Caco-2 (cell line): ENCODE data around the gene NEK7. TPM values are rescaled to one million over a fixed set of nuclear protein-coding genes. Genes with fewer than 3 reads are reported as not detected.
"Not testable (repeated sequence)": the region's sequence is repeated elsewhere in the genome, so short reads cannot be mapped to it uniquely, and the experiment has no call there.

Source experiments
- BruUV-seq: library from RNA; stranded (reverse); fragments of 400-500 nt; replicated peaks from 2 replicates; lab custom pipeline; 2021; lab: Mats Ljungman, UMichigan
- CTCF ChIA-PET: fragments of 300-600 bp; sonication (Branson Sonifier 250); formaldehyde crosslinking; loops from one replicate; lab custom pipeline; 2022; ENCODE audit warnings: antibody characterized with exemption; lab: Charles Lee
- POLR2A ChIA-PET: fragments of 300-600 bp; sonication (Branson Sonifier 250); formaldehyde crosslinking; loops from one replicate; lab custom pipeline; 2022; ENCODE audit warnings: antibody characterized with exemption; lab: Charles Lee
- DNase-seq, 2 experiments: peaks; one replicate each; pipeline versions ENCODE4 v3.0.0 to v3.0.0-alpha.2; 2020 to 2022
- H3K27me3 ChIP-seq: replicated peaks from 2 replicates; pipeline ENCODE4 v1.6.0; 2011; ENCODE audit warnings: low read length; ENCODE audit not compliant: control insufficient read depth, insufficient read depth
- H3K36me3 ChIP-seq: 2 replicates; pipeline ENCODE4 v1.5.1; 2011; ENCODE audit warnings: low read length; ENCODE audit not compliant: control insufficient read depth, insufficient read depth
- H3K4me1 ChIP-seq: fragments of 250-450 bp; sonication (Bioruptor Pico); 2 replicates; pipeline ENCODE4 v1.5.1; 2020; ENCODE audit warnings: mild to moderate bottlenecking
- H3K4me3 ChIP-seq: 2 replicates; pipeline ENCODE4 v1.5.1; 2011; ENCODE audit warnings: low read depth, mild to moderate bottlenecking, control low read depth, low read length
- H3K9me3 ChIP-seq: fragments of 250-450 bp; sonication (Bioruptor Pico); 2 replicates; pipeline ENCODE4 v1.5.1; 2020; ENCODE audit warnings: mild to moderate bottlenecking, moderate library complexity
- H3K27ac Mint-ChIP-seq: one replicate; pipeline ENCODE4 v1.8.0; 2022; ENCODE audit warnings: mixed read lengths; ENCODE audit not compliant: unreplicated experiment
- H3K27me3 Mint-ChIP-seq: one replicate; pipeline ENCODE4 v1.8.0; 2022; ENCODE audit warnings: mixed read lengths; ENCODE audit not compliant: insufficient read depth, unreplicated experiment
- H3K36me3 Mint-ChIP-seq: one replicate; pipeline ENCODE4 v1.8.0; 2022; ENCODE audit warnings: mild to moderate bottlenecking, mixed read lengths; ENCODE audit not compliant: insufficient read depth, unreplicated experiment
- H3K4me1 Mint-ChIP-seq: one replicate; pipeline ENCODE4 v1.8.0; 2022; ENCODE audit warnings: low read depth, mixed read lengths; ENCODE audit not compliant: unreplicated experiment
- H3K4me3 Mint-ChIP-seq: one replicate; pipeline ENCODE4 v1.8.0; 2022; ENCODE audit warnings: mild to moderate bottlenecking, moderate library complexity, mixed read lengths; ENCODE audit not compliant: unreplicated experiment
- H3K9me3 Mint-ChIP-seq: one replicate; pipeline ENCODE4 v1.8.0; 2022; ENCODE audit warnings: mixed read lengths; ENCODE audit not compliant: unreplicated experiment
- CTCF ChIP-seq, 2 experiments: fragments of 200-600 bp in 1 of 2; IDR thresholded peaks; 1 replicate in 1 of 2; 2 replicates in 1 of 2; pipeline versions ENCODE4 v1.5.1 to v1.8.0; 2011 to 2022; ENCODE audit warnings: antibody characterized with exemption in 1 of 2, control low read depth in 1 of 2, inconsistent platforms in 1 of 2, low read depth in 1 of 2, low read length in 1 of 2, mild to moderate bottlenecking in 1 of 2, moderate library complexity in 1 of 2; ENCODE audit not compliant: insufficient read depth in 1 of 2, severe bottlenecking in 1 of 2, unreplicated experiment in 1 of 2
- intact Hi-C: fragments of 100-400 bp; cut with micrococcal nuclease; formaldehyde crosslinking; loops from one replicate; pipeline ENCODE4 v1.10.0; 2022; ENCODE audit not compliant: unreplicated experiment
- total RNA-seq: library from RNA; stranded (reverse); gene quantifications from 2 replicates; pipeline ENCODE4 v1.2.3, GENCODE V29; 2022

The NEK7 gene
- total RNA-seq, 1 experiment from 2014 or later: 56.1 TPM

DNA sequence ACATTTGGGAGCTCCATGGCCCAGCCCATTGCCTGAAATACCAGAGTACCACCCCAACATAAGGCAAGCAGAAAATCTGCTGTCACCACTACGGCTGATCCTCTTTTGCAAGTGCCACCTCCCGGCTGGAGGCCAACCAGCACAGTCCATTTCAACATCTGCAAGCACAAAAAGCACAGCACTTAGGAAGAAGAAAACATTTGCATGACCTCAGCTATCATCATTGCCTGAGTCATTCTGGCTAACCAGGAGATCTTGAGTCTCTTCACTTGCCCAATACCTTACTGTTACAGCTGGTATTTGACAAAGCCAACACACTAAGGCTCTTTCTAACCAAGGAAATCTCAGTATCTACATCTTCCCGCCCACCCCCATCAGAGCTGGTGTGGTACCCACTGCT lies 55.9 kb downstream of the NEK7 start:
- Histone ChIP-seq H3K4me1 (no peaks in the 10 kb centered on the region), H3K4me3 (no peak overlapping the region), H3K27me3 (no peaks in the 10 kb centered on the region), H3K36me3 (peaks cover 3% of the 10 kb centered on the region), H3K9me3 (peaks cover 3% of the 10 kb centered on the region)
- no peaks in the 10 kb centered on the region for H3K27me3 Mint-ChIP-seq
- H3K36me3 Mint-ChIP-seq: peaks cover 27% of the 10 kb centered on the region
- peaks cover 10% of the 10 kb centered on the region for H3K9me3 Mint-ChIP-seq
- DNase-seq: no peak
- no TSS peak for BruUV-seq
- CTCF ChIA-PET: no interaction called here
- no peak for TF ChIP-seq CTCF (IDR thresholded peaks at IDR 0.05; ENCODE audit: insufficient read depth in 1 of 2, low read depth in 1 of 2, low read length in 1 of 2, severe bottlenecking in 1 of 2, unreplicated experiment in 1 of 2)
- POLR2A ChIA-PET: no interaction called here
- H3K4me1 Mint-ChIP-seq: no peaks in the 10 kb centered on the region
- intact Hi-C loops: no loop called here
- H3K4me3 Mint-ChIP-seq: no peak overlapping the region
- H3K27ac Mint-ChIP-seq: no peak overlapping the region

- peaks cover 3% of the 10 kb centered on the region for H3K36me3 ChIP-seq
- H3K9me3 ChIP-seq: peaks cover 3% of the 10 kb centered on the region
- Mint-ChIP-seq H3K27ac (no peak overlapping the region), H3K4me3 (no peak overlapping the region), H3K9me3 (peaks cover 10% of the 10 kb centered on the region), H3K27me3 (no peaks in the 10 kb centered on the region), H3K4me1 (no peaks in the 10 kb centered on the region), H3K36me3 (peaks cover 27% of the 10 kb centered on the region)
- no TSS peak for BruUV-seq
- H3K4me3 ChIP-seq: no peak overlapping the region
- H3K27me3 ChIP-seq: no peaks in the 10 kb centered on the region
- H3K4me1 ChIP-seq: no peaks in the 10 kb centered on the region
- TF ChIP-seq CTCF (IDR thresholded peaks at IDR 0.05; ENCODE audit: insufficient read depth in 1 of 2, low read depth in 1 of 2, low read length in 1 of 2, severe bottlenecking in 1 of 2, unreplicated experiment in 1 of 2): no peak
- ChIA-PET CTCF (no interaction called here), POLR2A (no interaction called here)
- DNase-seq: no peak
- intact Hi-C loops: no loop called here
Observed at GRCh38 chr1:198214924-198215323, 58.1 kb downstream of the NEK7 start.

DNA sequence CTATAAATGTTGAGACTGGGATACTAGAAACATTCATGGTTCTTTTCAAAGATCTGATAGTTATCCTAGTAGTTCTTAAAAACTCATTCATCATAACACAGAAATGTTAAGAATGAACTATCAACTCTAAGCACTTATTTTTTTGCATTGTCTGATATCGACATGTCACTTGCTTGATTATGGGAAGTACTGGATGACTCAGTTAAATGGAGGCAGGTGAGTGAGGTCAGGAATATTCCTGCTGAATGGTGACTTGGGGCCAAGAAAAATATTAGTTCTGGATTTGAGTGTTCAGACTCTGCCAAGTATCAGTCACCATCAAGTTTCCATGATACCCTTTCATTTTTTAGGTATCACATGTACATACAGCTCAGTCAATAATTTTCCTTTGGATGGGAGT lies 63.6 kb downstream of the NEK7 start:
- Mint-ChIP-seq H3K36me3 (no peaks in the 10 kb centered on the region), H3K9me3 (no peaks in the 10 kb centered on the region), H3K27me3 (no peaks in the 10 kb centered on the region), H3K4me3 (no peak overlapping the region), H3K27ac (no peak overlapping the region), H3K4me1 (peaks cover 6% of the 10 kb centered on the region)
- intact Hi-C loops: no loop called here
- TF ChIP-seq CTCF (IDR thresholded peaks at IDR 0.05; ENCODE audit: insufficient read depth in 1 of 2, low read depth in 1 of 2, low read length in 1 of 2, severe bottlenecking in 1 of 2, unreplicated experiment in 1 of 2): no peak
- Histone ChIP-seq H3K27me3 (no peaks in the 10 kb centered on the region), H3K4me3 (no peak overlapping the region), H3K4me1 (no peaks in the 10 kb centered on the region), H3K9me3 (no peaks in the 10 kb centered on the region), H3K36me3 (no peaks in the 10 kb centered on the region)
- ChIA-PET POLR2A (no interaction called here), CTCF (no interaction called here)
- no peak for DNase-seq
- BruUV-seq: no TSS peak

DNA sequence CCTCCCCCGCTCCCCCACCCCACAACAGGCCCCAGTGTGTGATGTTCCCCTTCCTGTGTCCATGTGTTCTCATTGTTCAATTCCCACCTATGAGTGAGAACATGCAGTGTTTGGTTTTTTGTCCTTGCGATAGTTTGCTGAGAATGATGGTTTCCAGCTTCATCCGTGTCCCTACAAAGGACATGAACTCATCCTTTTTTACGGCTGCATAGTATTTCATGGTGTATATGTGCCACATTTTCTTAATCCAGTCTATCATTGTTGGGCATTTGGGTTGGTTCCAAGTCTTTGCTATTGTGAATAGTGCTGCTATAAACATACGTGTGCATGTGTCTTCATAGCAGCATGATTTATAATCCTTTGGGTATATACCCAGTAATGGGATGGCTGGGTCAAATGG lies 70.2 kb downstream of the NEK7 start:
- CTCF ChIA-PET: not testable (repeated sequence)

DNA sequence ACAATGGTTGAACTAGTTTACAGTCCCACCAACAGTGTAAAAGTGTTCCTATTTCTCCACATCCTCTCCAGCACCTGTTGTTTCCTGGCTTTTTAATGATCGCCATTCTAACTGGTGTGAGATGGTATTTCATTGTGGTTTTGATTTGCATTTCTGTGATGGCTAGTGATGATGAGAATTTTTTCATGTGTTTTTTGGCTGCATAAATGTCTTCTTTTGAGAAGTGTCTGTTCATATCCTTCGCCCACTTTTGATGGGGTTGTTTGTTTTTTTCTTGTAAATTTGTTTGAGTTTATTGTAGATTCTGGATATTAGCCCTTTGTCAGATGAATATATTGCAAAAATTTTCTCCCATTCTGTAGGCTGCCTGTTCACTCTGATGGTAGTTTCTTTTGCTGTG lies 70.7 kb downstream of the NEK7 start:
- intact Hi-C loops, CTCF ChIA-PET, H3K27ac Mint-ChIP-seq, H3K36me3 Mint-ChIP-seq, H3K4me3 Mint-ChIP-seq, H3K36me3 ChIP-seq, H3K27me3 ChIP-seq, H3K4me1 ChIP-seq, POLR2A ChIA-PET, H3K27me3 Mint-ChIP-seq, BruUV-seq, DNase-seq, H3K4me3 ChIP-seq, H3K9me3 ChIP-seq, H3K9me3 Mint-ChIP-seq: not testable (repeated sequence)
- H3K4me1 Mint-ChIP-seq: peaks cover 17% of the 10 kb centered on the region

More for the DNA sequence above, 70.2 kb downstream of the NEK7 start:
- H3K4me1 ChIP-seq, H3K36me3 Mint-ChIP-seq, H3K4me3 ChIP-seq, H3K9me3 Mint-ChIP-seq, H3K27me3 Mint-ChIP-seq, H3K27ac Mint-ChIP-seq, H3K4me3 Mint-ChIP-seq, BruUV-seq, H3K9me3 ChIP-seq, intact Hi-C loops, H3K36me3 ChIP-seq, H3K27me3 ChIP-seq, DNase-seq, POLR2A ChIA-PET: not testable (repeated sequence)
- peaks cover 13% of the 10 kb centered on the region for H3K4me1 Mint-ChIP-seq
